ENCODE results near the gene PPIL6.
"Not testable (repeated sequence)": the region's sequence is repeated elsewhere in the genome, so short reads cannot be mapped to it uniquely, and the experiment has no call there.

PPIL6 gene

GRCh38 chr6:109369728-109370127 is 70.7 kb downstream of the PPIL6 start:
- Histone ChIP-seq H3K27me3 (ENCODE audit: control insufficient read depth, insufficient read depth, low read length) (no peaks in the 10 kb centered on the region), H3K4me1 (ENCODE audit: control insufficient read depth, low read depth, low read length) (no peaks in the 10 kb centered on the region), H3K9me3 (ENCODE audit: control insufficient read depth, low read depth, low read length) (no peaks in the 10 kb centered on the region), H3K36me3 (ENCODE audit: control insufficient read depth, low read depth, low read length) (peaks cover 81% of the 10 kb centered on the region), H3K27ac (ENCODE audit: low read length) (no peak overlapping the region), H3K9ac (ENCODE audit: low read length) (no peak overlapping the region), H3K4me3 (ENCODE audit: low read length) (no peak overlapping the region)

GRCh38 chr6:109364382-109365078 is 75.9 kb downstream of the PPIL6 start:
- H3K27me3 ChIP-seq (ENCODE audit: control insufficient read depth, insufficient read depth, low read length); H3K27ac ChIP-seq (ENCODE audit: low read length); H3K4me3 ChIP-seq (ENCODE audit: low read length); H3K9ac ChIP-seq (ENCODE audit: low read length); H3K4me1 ChIP-seq (ENCODE audit: control insufficient read depth, low read depth, low read length); H3K9me3 ChIP-seq (ENCODE audit: control insufficient read depth, low read depth, low read length): not testable (repeated sequence)
- peaks cover 57% of the 10 kb centered on the region for H3K36me3 ChIP-seq (ENCODE audit: control insufficient read depth, low read depth, low read length)

GRCh38 chr6:109363753-109364152 is 76.7 kb downstream of the PPIL6 start:
- no peak overlapping the region for H3K4me3 ChIP-seq (ENCODE audit: low read length)
- H3K36me3 ChIP-seq (ENCODE audit: control insufficient read depth, low read depth, low read length): peaks cover 49% of the 10 kb centered on the region
- no peak overlapping the region for H3K9ac ChIP-seq (ENCODE audit: low read length)

GRCh38 chr6:109362102-109362884 is 78.1 kb downstream of the PPIL6 start:
- H3K27me3 ChIP-seq (ENCODE audit: control insufficient read depth, insufficient read depth, low read length): no peaks in the 10 kb centered on the region
- H3K4me1 ChIP-seq (ENCODE audit: control insufficient read depth, low read depth, low read length): no peaks in the 10 kb centered on the region
- H3K4me3 ChIP-seq (ENCODE audit: low read length): no peak overlapping the region
- no peak overlapping the region for H3K9ac ChIP-seq (ENCODE audit: low read length)
- H3K36me3 ChIP-seq (ENCODE audit: control insufficient read depth, low read depth, low read length): peaks cover 34% of the 10 kb centered on the region
- no peak overlapping the region for H3K27ac ChIP-seq (ENCODE audit: low read length)
- H3K9me3 ChIP-seq (ENCODE audit: control insufficient read depth, low read depth, low read length): peaks cover under 1% of the 10 kb centered on the region

More at GRCh38 chr6:109363753-109364152, 76.7 kb downstream of the PPIL6 start:
- Histone ChIP-seq H3K4me1 (ENCODE audit: control insufficient read depth, low read depth, low read length) (no peaks in the 10 kb centered on the region), H3K9me3 (ENCODE audit: control insufficient read depth, low read depth, low read length) (no peaks in the 10 kb centered on the region), H3K27ac (ENCODE audit: low read length) (no peak overlapping the region), H3K27me3 (ENCODE audit: control insufficient read depth, insufficient read depth, low read length) (no peaks in the 10 kb centered on the region)

- Histone ChIP-seq H3K9me3 (ENCODE audit: control insufficient read depth, low read depth, low read length) (peaks cover 6% of the 10 kb centered on the region), H3K36me3 (ENCODE audit: control insufficient read depth, low read depth, low read length) (peaks cover 20% of the 10 kb centered on the region), H3K4me1 (ENCODE audit: control insufficient read depth, low read depth, low read length) (no peaks in the 10 kb centered on the region), H3K27ac (ENCODE audit: low read length) (no peak overlapping the region), H3K9ac (ENCODE audit: low read length) (no peak overlapping the region), H3K27me3 (ENCODE audit: control insufficient read depth, insufficient read depth, low read length) (no peaks in the 10 kb centered on the region), H3K4me3 (ENCODE audit: low read length) (no peak overlapping the region)
Measured at GRCh38 chr6:109360791-109361190, 79.6 kb downstream of the PPIL6 start.

GRCh38 chr6:109360281-109360680 is 80.1 kb downstream of the PPIL6 start:
- Histone ChIP-seq H3K9ac (ENCODE audit: low read length) (no peak overlapping the region), H3K27ac (ENCODE audit: low read length) (no peak overlapping the region), H3K36me3 (ENCODE audit: control insufficient read depth, low read depth, low read length) (peaks cover 20% of the 10 kb centered on the region), H3K4me1 (ENCODE audit: control insufficient read depth, low read depth, low read length) (no peaks in the 10 kb centered on the region), H3K4me3 (ENCODE audit: low read length) (no peak overlapping the region), H3K9me3 (ENCODE audit: control insufficient read depth, low read depth, low read length) (peaks cover 6% of the 10 kb centered on the region), H3K27me3 (ENCODE audit: control insufficient read depth, insufficient read depth, low read length) (no peaks in the 10 kb centered on the region)

- Histone ChIP-seq H3K4me3 (ENCODE audit: low read length) (no peak overlapping the region), H3K9ac (ENCODE audit: low read length) (no peak overlapping the region), H3K9me3 (ENCODE audit: control insufficient read depth, low read depth, low read length) (peaks cover 6% of the 10 kb centered on the region), H3K27ac (ENCODE audit: low read length) (no peak overlapping the region), H3K27me3 (ENCODE audit: control insufficient read depth, insufficient read depth, low read length) (no peaks in the 10 kb centered on the region), H3K4me1 (ENCODE audit: control insufficient read depth, low read depth, low read length) (no peaks in the 10 kb centered on the region), H3K36me3 (ENCODE audit: control insufficient read depth, low read depth, low read length) (peaks cover 14% of the 10 kb centered on the region)
Measured at GRCh38 chr6:109359248-109359647, 81.2 kb downstream of the PPIL6 start.

- H3K27ac ChIP-seq (ENCODE audit: low read length): no peak overlapping the region
- H3K9me3 ChIP-seq (ENCODE audit: control insufficient read depth, low read depth, low read length): peaks cover 6% of the 10 kb centered on the region
- H3K4me3 ChIP-seq (ENCODE audit: low read length): no peak overlapping the region
- no peak overlapping the region for H3K9ac ChIP-seq (ENCODE audit: low read length)
- H3K36me3 ChIP-seq (ENCODE audit: control insufficient read depth, low read depth, low read length): peaks cover 11% of the 10 kb centered on the region
- no peaks in the 10 kb centered on the region for H3K27me3 ChIP-seq (ENCODE audit: control insufficient read depth, insufficient read depth, low read length)
- H3K4me1 ChIP-seq (ENCODE audit: control insufficient read depth, low read depth, low read length): no peaks in the 10 kb centered on the region
Measured at GRCh38 chr6:109358204-109358603, 82.2 kb downstream of the PPIL6 start.

GRCh38 chr6:109356237-109356636 is 84.2 kb downstream of the PPIL6 start:
- peaks cover 3% of the 10 kb centered on the region for H3K36me3 ChIP-seq (ENCODE audit: control insufficient read depth, low read depth, low read length)

GRCh38 chr6:109351231-109352130 is 88.9 kb downstream of the PPIL6 start:
- H3K27me3 ChIP-seq (ENCODE audit: control insufficient read depth, insufficient read depth, low read length): no peaks in the 10 kb centered on the region
- peaks cover 3% of the 10 kb centered on the region for H3K36me3 ChIP-seq (ENCODE audit: control insufficient read depth, low read depth, low read length)
- no peak overlapping the region for H3K9ac ChIP-seq (ENCODE audit: low read length)
- no peaks in the 10 kb centered on the region for H3K9me3 ChIP-seq (ENCODE audit: control insufficient read depth, low read depth, low read length)
- H3K27ac ChIP-seq (ENCODE audit: low read length): no peak overlapping the region
- no peaks in the 10 kb centered on the region for H3K4me1 ChIP-seq (ENCODE audit: control insufficient read depth, low read depth, low read length)
- no peak overlapping the region for H3K4me3 ChIP-seq (ENCODE audit: low read length)

More at GRCh38 chr6:109356237-109356636, 84.2 kb downstream of the PPIL6 start:
- H3K9me3 ChIP-seq (ENCODE audit: control insufficient read depth, low read depth, low read length): peaks cover 6% of the 10 kb centered on the region
- no peaks in the 10 kb centered on the region for H3K4me1 ChIP-seq (ENCODE audit: control insufficient read depth, low read depth, low read length)
- H3K4me3 ChIP-seq (ENCODE audit: low read length): no peak overlapping the region
- H3K27ac ChIP-seq (ENCODE audit: low read length): no peak overlapping the region
- H3K27me3 ChIP-seq (ENCODE audit: control insufficient read depth, insufficient read depth, low read length): no peaks in the 10 kb centered on the region
- no peak overlapping the region for H3K9ac ChIP-seq (ENCODE audit: low read length)

GRCh38 chr6:109349419-109349987 is 90.9 kb downstream of the PPIL6 start:
- Histone ChIP-seq H3K27me3 (ENCODE audit: control insufficient read depth, insufficient read depth, low read length) (no peaks in the 10 kb centered on the region), H3K36me3 (ENCODE audit: control insufficient read depth, low read depth, low read length) (peaks cover 3% of the 10 kb centered on the region), H3K27ac (ENCODE audit: low read length) (no peak overlapping the region), H3K9ac (ENCODE audit: low read length) (no peak overlapping the region), H3K4me1 (ENCODE audit: control insufficient read depth, low read depth, low read length) (no peaks in the 10 kb centered on the region), H3K9me3 (ENCODE audit: control insufficient read depth, low read depth, low read length) (no peaks in the 10 kb centered on the region), H3K4me3 (ENCODE audit: low read length) (no peak overlapping the region)
